AG09309 (cell line): ENCODE data around the gene ZNF774.
"Not testable (repeated sequence)": the region's sequence is repeated elsewhere in the genome, so short reads cannot be mapped to it uniquely, and the experiment has no call there.

Experiments
- DNase-seq: peaks from one replicate; pipeline ENCODE4 v3.0.0-alpha.2; 2010; ENCODE audit warnings: low read depth
- H3K4me3 ChIP-seq: 2 replicates; pipeline ENCODE4 v1.5.1; 2011; ENCODE audit warnings: mild to moderate bottlenecking, low read depth, low read length, moderate library complexity; ENCODE audit not compliant: control insufficient read depth
- TF ChIP-seq, protein P1 (sequence below): IDR thresholded peaks from 2 replicates; pipeline ENCODE4 v1.5.1; 2011; ENCODE audit warnings: mild to moderate bottlenecking, low read depth, low read length, inconsistent platforms; ENCODE audit not compliant: insufficient read depth, control insufficient read depth; ENCODE audit errors: missing control alignments

ZNF774 gene

DNA sequence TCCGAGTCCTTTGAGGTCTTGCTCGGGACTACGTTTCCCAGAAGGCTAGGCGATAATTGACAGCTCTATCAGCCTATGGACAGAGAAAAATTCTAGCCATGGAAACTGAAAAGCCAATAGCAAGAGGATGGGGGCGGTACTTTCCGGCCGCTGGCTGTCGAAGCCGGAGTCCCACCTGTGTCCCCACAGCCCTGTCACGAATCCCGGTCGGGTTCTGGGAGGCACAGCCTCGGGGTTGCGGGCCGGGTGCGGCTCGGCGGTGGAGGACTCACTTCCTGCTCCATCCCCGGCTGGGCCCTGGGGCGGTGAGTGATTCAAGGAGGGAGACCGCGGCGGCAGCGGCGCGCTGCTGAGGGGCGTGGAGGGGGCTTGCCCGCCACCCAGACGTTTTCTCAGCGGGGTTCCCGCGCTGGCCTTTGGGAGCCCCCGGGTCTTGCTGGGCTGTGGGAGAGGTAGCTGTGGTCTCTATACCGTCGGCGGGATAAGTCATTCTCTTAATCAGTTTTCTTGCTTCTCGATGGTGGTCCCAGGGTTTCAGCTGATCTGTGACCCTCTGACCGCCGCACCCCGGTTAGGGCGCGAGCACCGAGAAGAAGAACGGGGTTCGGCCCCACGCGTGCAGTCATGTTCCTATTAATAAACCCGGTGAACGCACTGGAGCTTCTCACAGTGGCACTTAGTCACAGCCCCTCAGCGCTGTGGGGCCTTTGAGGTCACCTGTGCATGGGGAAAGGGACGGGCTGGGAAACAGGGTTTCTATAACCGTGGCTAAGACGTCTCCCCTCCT lies at the start of gene ZNF774:
ZNF774 (plus strand) TSS at position 178 of the 787 bp plus-strand sequence. CDS start 2,377 bp downstream, outside the sequence.
- TF ChIP-seq, protein P1, sequence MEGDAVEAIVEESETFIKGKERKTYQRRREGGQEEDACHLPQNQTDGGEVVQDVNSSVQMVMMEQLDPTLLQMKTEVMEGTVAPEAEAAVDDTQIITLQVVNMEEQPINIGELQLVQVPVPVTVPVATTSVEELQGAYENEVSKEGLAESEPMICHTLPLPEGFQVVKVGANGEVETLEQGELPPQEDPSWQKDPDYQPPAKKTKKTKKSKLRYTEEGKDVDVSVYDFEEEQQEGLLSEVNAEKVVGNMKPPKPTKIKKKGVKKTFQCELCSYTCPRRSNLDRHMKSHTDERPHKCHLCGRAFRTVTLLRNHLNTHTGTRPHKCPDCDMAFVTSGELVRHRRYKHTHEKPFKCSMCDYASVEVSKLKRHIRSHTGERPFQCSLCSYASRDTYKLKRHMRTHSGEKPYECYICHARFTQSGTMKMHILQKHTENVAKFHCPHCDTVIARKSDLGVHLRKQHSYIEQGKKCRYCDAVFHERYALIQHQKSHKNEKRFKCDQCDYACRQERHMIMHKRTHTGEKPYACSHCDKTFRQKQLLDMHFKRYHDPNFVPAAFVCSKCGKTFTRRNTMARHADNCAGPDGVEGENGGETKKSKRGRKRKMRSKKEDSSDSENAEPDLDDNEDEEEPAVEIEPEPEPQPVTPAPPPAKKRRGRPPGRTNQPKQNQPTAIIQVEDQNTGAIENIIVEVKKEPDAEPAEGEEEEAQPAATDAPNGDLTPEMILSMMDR = no peak
- H3K4me3 ChIP-seq = peak within 1 kb of the TSS; percentile 69
- DNase-seq = peak; percentile 83

DNA sequence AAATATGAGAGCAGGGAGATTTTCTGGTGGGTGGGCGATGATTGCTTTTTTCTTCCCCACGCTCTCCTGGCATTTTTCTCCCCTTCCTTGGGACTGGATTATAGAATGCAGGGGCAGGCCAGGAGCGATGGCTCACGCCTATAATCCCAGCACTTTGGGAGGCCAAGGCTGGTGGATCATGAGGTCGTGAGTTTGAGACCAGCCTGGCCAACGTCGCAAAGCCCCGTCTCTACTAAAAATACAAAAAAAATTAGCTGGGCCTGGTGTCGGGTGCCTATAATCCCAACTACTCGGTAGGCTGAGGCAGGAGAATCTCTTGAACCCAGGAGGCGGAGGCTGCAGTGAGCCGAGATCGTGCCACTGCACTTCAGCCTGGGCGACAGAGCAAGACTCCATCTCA lies 46.7 kb upstream of the ZNF774 start:
- H3K4me3 ChIP-seq, DNase-seq: not testable (repeated sequence)

DNA sequence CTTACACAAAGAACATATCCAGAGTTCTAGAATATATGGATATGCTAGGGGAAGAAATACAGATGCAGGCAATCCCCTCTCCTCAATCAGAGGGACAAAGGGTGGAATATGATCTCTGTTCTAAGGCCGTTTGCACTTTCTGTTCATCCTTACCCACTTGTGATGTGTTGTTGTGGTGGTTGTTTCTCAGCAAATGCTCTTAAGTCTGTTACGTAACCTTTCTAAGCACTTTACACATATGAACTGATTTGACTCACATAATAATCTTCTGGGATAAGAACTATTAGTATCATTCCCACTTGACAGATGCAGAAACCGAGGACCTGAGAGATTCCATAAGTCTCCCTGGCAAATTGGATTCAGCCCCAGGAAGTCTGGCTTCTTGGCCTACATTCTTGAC lies 46.2 kb upstream of the ZNF774 start:
- H3K4me3 ChIP-seq = no peak overlapping the region
- no peak for DNase-seq
- TF ChIP-seq, protein P1 = no peak

DNA sequence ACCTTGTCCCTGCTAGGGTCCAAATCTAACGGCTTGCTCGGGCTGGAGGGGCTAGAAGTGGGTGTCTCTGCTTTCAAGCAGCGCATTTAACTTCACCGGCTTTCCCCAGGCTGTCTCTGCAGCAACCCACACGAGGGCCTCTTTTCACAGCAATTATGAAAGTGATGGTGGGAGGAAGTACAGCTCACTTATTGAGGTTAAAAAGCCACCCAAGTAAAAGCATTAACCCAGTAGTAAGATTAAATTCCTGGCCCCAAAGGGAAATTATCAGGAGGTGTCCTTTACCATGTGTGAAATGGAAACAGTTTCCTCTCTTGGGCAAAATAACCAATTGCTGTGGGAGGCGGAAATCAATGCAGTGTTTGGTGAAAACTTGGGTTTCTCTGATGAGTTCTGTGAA lies 45.5 kb upstream of the ZNF774 start:
- DNase-seq = no peak
- TF ChIP-seq, protein P1 = no peak
- no peak overlapping the region for H3K4me3 ChIP-seq

DNA sequence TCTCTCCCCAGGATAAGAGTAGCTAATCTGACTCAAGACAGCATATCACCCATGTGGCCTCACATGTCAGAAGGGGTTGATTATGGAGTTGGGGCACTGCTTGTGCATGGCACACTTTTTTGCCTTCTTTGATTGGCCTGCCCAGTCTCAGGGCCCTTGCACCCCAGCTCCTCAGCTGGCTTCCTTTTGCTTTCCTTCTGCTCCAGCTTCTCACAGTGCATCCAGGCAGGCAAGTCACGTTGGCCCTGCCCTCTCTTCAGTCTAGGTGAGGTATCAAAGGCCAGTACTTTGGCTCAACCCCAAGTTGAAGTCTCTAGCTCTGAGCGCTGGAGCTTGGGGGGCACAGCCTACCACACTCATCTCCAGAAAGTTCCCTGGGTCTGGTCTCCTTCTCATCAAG lies 44.4 kb upstream of the ZNF774 start:
- DNase-seq = no peak
- H3K4me3 ChIP-seq = no peak overlapping the region
- TF ChIP-seq, protein P1 = no peak

DNA sequence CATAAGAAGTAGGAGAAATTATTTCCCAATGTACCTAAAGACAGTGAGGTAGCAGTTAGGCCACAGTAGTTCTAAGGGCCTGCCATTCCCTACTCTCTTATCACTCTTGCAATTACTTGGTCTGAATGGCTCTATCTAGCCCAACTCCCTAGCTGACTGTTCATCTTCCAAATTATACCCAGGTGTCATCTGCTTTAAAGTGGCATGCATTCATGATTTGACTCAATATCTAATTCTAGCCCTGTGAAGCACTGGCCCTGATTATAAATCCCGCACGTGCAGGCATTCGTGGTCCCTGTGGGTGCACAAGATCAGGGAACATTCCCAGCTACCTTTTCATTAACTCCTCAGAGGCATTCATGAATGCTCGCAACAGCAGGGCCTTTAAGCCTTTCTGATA lies 43.1 kb upstream of the ZNF774 start:
- DNase-seq = no peak
- no peak overlapping the region for H3K4me3 ChIP-seq
- TF ChIP-seq, protein P1 = no peak

DNA sequence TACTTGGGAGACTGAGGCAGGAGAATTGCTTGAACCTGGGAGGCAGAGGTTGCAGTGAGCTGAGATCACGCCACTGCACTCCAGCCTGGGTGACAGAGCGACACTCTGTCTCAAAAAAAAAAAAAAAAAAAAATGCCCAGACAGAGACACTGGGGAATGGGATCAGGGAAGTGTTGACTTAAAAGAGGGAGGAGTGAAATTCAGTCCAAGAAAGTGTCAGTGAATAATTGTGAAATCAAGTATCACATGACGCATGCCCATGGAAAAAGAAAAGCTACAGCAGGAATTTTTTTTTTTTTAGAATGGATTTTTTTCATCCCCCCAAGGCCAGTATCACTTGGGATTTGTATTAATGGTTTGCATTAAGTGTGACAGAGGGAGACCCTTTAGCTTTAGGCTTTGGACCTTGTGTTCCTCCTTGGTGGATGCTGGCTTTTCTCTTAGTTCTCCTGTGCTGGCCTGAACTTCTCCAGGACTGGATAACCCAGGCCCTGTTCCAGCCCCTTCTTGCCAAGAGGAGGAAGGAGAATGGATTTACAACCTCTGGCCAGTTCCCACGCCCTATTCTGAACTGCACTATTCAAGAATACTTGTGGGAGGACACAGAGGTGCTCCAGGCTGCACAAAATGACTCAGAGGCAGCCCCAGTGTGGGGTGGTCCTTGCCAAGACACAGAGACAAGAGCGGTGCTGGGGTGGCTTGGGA lies 36.7 kb upstream of the ZNF774 start:
- DNase-seq = peak; percentile 50
- H3K4me3 ChIP-seq = no peak overlapping the region
- TF ChIP-seq, protein P1 = no peak
